Measurements from ENCODE around the gene GPR150.
"Not testable (repeated sequence)": the region's sequence is repeated elsewhere in the genome, so short reads cannot be mapped to it uniquely, and the experiment has no call there.

The GPR150 gene

GRCh38 chr5:95624368-95624767, 4.5 kb downstream of the GPR150 start:
- no peak for DNase-seq (ENCODE audit: low read depth)

- no peak for DNase-seq (ENCODE audit: low read depth)
Observed at GRCh38 chr5:95626701-95627100, 6.8 kb downstream of the GPR150 start.

GRCh38 chr5:95627971-95628810, 8.3 kb downstream of the GPR150 start:
- no peak for DNase-seq (ENCODE audit: low read depth)

GRCh38 chr5:95628933-95629332, 9.0 kb downstream of the GPR150 start:
- no peak for DNase-seq (ENCODE audit: low read depth)

- DNase-seq (ENCODE audit: low read depth): no peak
Observed at GRCh38 chr5:95630394-95630917, 10.6 kb downstream of the GPR150 start.

- DNase-seq (ENCODE audit: low read depth): no peak
Observed at GRCh38 chr5:95631255-95631958, 11.5 kb downstream of the GPR150 start.

GRCh38 chr5:95631991-95632675, 12.2 kb downstream of the GPR150 start:
- DNase-seq (ENCODE audit: low read depth): peak; percentile 48

- DNase-seq (ENCODE audit: low read depth): not testable (repeated sequence)
Observed at GRCh38 chr5:95632942-95633341, 13.1 kb downstream of the GPR150 start.

GRCh38 chr5:95633671-95634070, 13.8 kb downstream of the GPR150 start:
- DNase-seq (ENCODE audit: low read depth): no peak

GRCh38 chr5:95634081-95634480, 14.2 kb downstream of the GPR150 start:
- no peak for DNase-seq (ENCODE audit: low read depth)

- no peak for DNase-seq (ENCODE audit: low read depth)
Observed at GRCh38 chr5:95638632-95639031, 18.7 kb downstream of the GPR150 start.

- DNase-seq (ENCODE audit: low read depth): no peak
Observed at GRCh38 chr5:95641741-95642220, 21.9 kb downstream of the GPR150 start.

- DNase-seq (ENCODE audit: low read depth): no peak
Observed at GRCh38 chr5:95643152-95643551, 23.3 kb downstream of the GPR150 start.

- DNase-seq (ENCODE audit: low read depth): no peak
Observed at GRCh38 chr5:95644351-95645042, 24.6 kb downstream of the GPR150 start.

- not testable (repeated sequence) for DNase-seq (ENCODE audit: low read depth)
Observed at GRCh38 chr5:95646226-95646568, 26.3 kb downstream of the GPR150 start.

- DNase-seq (ENCODE audit: low read depth): peak; percentile 86
Observed at GRCh38 chr5:95646569-95647431, 26.9 kb downstream of the GPR150 start, which contains the start of gene RFESD. RFESD (plus strand) TSS chr5:95646777; CDS start chr5:95652272, 5,495 bp downstream.

GRCh38 chr5:95647886-95648860, 28.3 kb downstream of the GPR150 start:
- no peak for DNase-seq (ENCODE audit: low read depth)

- DNase-seq (ENCODE audit: low read depth): no peak
Observed at GRCh38 chr5:95649274-95649673, 29.4 kb downstream of the GPR150 start.

GRCh38 chr5:95649842-95650620, 30.1 kb downstream of the GPR150 start:
- DNase-seq (ENCODE audit: low read depth): no peak
